Prostate gland (tissue), 2 donors: ENCODE data around the gene KIFC3.

Source experiments
- CTCF ChIP-seq, 4 experiments: fragments of 200-600 bp in 2 of 4; fragments of 450-650 bp in 2 of 4; sonication (generic) in 2 of 4; IDR thresholded peaks; 1 replicate in 3 of 4; 2 replicates in 1 of 4; pipeline ENCODE4 v1.5.1; 2016 to 2019; ENCODE audit warnings: antibody characterized with exemption in 4 of 4, mild to moderate bottlenecking in 2 of 4, moderate library complexity in 2 of 4
- POLR2AphosphoS5 ChIP-seq: sonication (generic); formaldehyde crosslinking; IDR thresholded peaks from one replicate; pipeline ENCODE4 v1.6.1; 2017; ENCODE audit warnings: antibody characterized with exemption

- TF ChIP-seq POLR2AphosphoS5 = no peak
- no peak for TF ChIP-seq CTCF (IDR thresholded peaks at IDR 0.05)
Measured at GRCh38 chr16:57844416-57845030, 42.2 kb upstream of the KIFC3 start.
